ENCODE results near the gene SPRR2B.
"Not testable (repeated sequence)": the region's sequence is repeated elsewhere in the genome, so short reads cannot be mapped to it uniquely, and the experiment has no call there.

The SPRR2B gene

DNA sequence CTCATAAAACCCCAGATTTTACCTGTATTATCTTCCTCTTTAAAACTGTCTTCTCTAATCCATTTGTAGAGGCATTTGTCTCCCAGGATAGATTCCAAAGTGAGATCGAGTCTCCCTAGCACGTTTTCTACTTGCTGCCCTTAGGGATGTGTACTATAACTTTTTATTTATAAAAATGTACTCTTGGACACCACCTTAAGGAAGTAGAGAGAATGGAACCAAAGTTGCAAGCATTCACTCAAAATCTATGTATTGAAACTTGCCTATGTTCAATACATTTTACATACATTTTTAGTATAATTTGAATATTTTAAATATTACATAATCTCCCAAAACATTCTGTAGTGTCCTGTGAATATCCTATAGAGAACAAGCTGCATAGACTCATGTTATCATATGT lies 13.3 kb downstream of the SPRR2B start:
- DNase-seq (ENCODE audit: low spot score in 2 of 2) (no peak), ATAC-seq (no peak)
- Mint-ChIP-seq H3K4me3 (no peak overlapping the region), H3K36me3 (no peaks in the 10 kb centered on the region), H3K9me3 (no peaks in the 10 kb centered on the region), H3K27ac (no peak overlapping the region), H3K4me1 (no peaks in the 10 kb centered on the region)

DNA sequence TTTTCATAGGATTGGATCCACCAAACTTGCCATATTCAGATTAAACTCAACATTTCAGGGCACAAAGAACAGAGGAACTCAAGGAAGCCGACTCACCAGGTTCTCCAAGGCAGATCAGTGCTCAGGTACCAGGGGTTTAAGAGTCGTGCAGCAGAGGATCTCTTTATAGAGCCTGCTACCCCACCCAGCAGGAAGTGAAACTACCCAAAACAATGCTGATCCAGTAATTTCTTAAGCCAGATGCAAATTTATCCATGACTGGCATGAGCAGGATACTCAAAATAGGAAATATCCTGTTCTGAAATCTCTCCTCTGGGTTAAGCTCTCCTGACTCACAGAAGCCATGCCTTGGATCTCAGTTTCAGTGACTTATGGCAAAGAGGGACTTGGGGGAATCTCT lies 14.0 kb downstream of the SPRR2B start, which contains the start of gene SPRR2A:
Gene SPRR2A, minus strand, starts transcription at position 138 of the 400 bp plus-strand sequence. CDS start 777 bp downstream, outside the sequence.
- DNase-seq (ENCODE audit: low spot score in 2 of 2): no peak
- Mint-ChIP-seq H3K4me3 (no peak within 1 kb of the TSS), H3K9me3 (no peaks in the 10 kb centered on the region), H3K4me1 (no peaks in the 10 kb centered on the region), H3K27ac (no peak within 1 kb of the TSS), H3K36me3 (no peaks in the 10 kb centered on the region)
- ATAC-seq: no peak

DNA sequence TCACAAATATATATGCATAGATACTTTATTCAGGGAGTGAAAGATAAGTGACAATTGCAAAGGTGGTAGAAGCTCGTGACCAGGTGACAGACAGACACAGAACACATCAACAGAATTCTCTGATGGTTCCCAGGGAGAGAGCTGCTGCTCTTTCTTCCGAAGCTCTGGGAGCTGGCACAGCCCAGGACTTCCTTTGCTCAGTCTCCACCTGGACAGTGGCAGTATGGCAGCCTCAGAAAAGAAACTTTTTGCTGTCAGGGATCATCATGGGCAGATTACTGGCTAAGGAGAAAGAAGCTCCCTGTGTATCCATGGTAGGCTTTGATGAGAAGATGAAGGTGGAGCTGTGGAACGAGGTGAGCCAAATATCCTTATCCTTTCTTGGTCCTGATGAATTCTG lies 15.3 kb downstream of the SPRR2B start:
- H3K4me1 Mint-ChIP-seq; H3K9me3 Mint-ChIP-seq; H3K27ac Mint-ChIP-seq; ATAC-seq; H3K36me3 Mint-ChIP-seq; DNase-seq (ENCODE audit: low spot score in 2 of 2); H3K4me3 Mint-ChIP-seq: not testable (repeated sequence)

DNA sequence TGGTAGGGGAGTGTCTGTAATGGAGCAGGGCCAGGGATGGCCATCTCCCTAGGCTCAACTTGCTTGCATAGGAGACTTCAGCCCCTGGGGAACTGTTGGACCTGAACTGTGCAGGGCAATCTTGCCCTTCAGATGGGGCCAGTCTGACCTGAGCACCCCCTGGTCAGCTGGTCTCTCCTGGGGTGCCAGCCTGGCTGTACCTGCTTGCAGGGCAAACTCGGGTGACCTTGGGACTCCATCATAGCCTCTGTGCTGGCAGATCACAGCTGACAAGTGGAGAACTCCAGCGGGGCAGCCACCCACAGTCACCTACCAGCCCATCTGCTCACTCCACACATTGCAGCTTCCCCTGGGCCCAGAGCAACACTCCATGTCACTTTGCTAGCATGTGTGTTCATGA lies 22.2 kb downstream of the SPRR2B start:
- Mint-ChIP-seq H3K36me3 (no peaks in the 10 kb centered on the region), H3K4me3 (no peak overlapping the region), H3K4me1 (no peaks in the 10 kb centered on the region), H3K9me3 (no peaks in the 10 kb centered on the region), H3K27ac (no peak overlapping the region)
- DNase-seq (ENCODE audit: low spot score in 2 of 2) (no peak), ATAC-seq (peak; percentile 31)

DNA sequence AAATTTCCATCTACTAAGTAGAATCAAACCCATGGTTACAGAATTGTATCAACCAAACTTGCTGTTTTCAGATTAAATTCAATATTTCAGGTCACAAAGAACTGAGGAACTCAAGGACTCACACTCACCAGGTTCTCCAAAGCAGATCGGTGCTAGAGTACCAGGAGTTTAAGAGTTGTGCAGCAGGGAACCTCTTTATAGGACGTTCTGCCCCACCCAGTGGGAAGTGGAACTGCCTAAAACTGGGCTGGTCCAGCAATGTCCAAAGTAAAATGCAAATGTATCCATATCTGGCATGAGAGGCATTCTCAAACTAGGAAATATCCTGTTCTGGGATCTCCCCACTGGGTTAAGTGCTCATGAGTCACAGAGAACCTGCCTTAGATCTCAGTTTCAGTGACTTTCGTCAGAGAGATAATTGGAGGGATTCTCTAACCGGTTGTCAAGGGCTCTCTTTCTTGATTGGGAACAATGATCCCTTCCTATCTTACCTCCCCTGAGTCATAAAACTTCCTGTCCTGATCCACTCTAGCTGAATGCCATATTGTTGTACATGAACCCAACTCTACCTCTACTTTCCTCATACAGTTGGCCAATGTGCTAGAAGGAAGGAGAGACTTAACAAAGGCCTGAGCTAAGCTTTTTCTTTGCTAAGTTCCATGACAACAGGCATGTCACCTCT lies 30.3 kb downstream of the SPRR2B start, which contains the start of gene SPRR2D:
Gene SPRR2D, minus strand, starts transcription at position 171 of the 682 bp plus-strand sequence. CDS start 774 bp downstream, outside the sequence.
- DNase-seq (ENCODE audit: low spot score in 2 of 2) (no peak), ATAC-seq (no peak)
- Mint-ChIP-seq H3K4me3 (no peak within 1 kb of the TSS), H3K36me3 (no peaks in the 10 kb centered on the region), H3K4me1 (no peaks in the 10 kb centered on the region), H3K9me3 (no peaks in the 10 kb centered on the region), H3K27ac (no peak within 1 kb of the TSS)

DNA sequence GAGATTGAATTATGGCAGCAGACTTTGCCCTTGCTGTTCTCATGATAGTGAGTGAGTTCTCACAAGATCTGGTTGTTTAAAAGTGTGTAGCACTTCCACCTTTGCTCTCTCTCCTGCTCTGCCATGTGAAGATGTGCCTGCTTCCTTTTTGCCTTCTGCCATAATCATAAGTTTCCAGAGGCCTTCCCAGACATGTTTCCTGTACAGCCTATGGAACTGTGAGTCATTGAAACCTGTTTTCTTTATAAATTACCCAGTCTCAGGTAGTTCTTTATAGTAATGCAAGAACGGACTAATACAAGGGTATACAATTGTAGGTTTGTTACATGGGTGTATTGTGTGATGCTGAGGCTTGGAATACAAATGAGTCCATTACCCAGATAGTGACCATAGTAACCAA lies 36.2 kb downstream of the SPRR2B start:
- ATAC-seq (no peak), DNase-seq (ENCODE audit: low spot score in 2 of 2) (no peak)
- Mint-ChIP-seq H3K9me3 (no peaks in the 10 kb centered on the region), H3K27ac (no peak overlapping the region), H3K4me1 (no peaks in the 10 kb centered on the region), H3K36me3 (no peaks in the 10 kb centered on the region), H3K4me3 (no peak overlapping the region)

GRCh38 chr1:153032677-153033308 lies 38.6 kb downstream of the SPRR2B start:
- no peaks in the 10 kb centered on the region for H3K36me3 Mint-ChIP-seq
- no peak overlapping the region for H3K27ac Mint-ChIP-seq
- H3K9me3 Mint-ChIP-seq: no peaks in the 10 kb centered on the region
- DNase-seq (ENCODE audit: low spot score in 2 of 2) (no peak), ATAC-seq (peak; percentile 48)
- H3K4me3 Mint-ChIP-seq: no peak overlapping the region
- H3K4me1 Mint-ChIP-seq: no peaks in the 10 kb centered on the region

DNA sequence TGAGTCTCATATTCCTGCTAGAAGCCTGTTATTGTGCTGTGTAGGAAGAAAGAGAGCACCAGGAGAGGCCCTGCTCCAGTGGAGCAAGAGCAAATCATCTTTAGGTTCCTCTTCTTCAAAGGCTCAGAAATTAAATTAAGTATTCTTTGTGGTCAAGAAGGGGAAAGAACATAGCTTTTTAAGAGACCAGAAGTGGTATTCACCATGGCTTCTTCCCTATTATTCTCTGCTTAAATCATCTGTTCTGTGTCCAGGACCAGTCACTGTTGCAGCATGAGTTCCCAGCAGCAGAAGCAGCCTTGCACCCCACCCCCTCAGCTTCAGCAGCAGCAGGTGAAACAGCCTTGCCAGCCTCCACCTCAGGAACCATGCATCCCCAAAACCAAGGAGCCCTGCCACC lies 39.3 kb downstream of the SPRR2B start:
- H3K27ac Mint-ChIP-seq: no peak overlapping the region
- ATAC-seq (no peak), DNase-seq (ENCODE audit: low spot score in 2 of 2) (no peak)
- H3K4me1 Mint-ChIP-seq: no peaks in the 10 kb centered on the region
- H3K36me3 Mint-ChIP-seq: no peaks in the 10 kb centered on the region
- no peak overlapping the region for H3K4me3 Mint-ChIP-seq
- no peaks in the 10 kb centered on the region for H3K9me3 Mint-ChIP-seq

DNA sequence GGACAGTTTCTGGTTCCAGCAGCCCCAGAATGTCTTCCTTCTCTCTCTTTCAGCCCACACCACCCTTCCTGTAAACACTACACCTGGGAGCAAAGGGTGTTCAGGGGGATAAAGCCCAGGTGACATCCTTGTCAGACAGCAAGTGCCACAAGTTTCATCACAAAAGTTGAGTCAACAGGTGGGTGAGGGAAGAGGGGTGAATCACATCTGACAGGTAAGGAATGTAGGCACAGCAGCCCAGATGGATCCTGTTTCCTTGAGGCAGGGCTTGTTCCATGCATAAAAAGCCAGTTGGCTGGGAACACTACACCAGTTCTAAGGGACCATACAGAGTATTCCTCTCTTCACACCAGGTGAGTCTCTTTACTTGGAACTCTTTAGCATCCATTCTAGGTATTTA lies 40.5 kb downstream of the SPRR2B start, which contains the start of gene SPRR1B:
Gene SPRR1B, plus strand, starts transcription at position 309 of the 400 bp plus-strand sequence. CDS start 1,143 bp downstream, outside the sequence.
- Mint-ChIP-seq H3K36me3 (no peaks in the 10 kb centered on the region), H3K4me1 (no peaks in the 10 kb centered on the region), H3K27ac (no peak within 1 kb of the TSS), H3K9me3 (no peaks in the 10 kb centered on the region), H3K4me3 (no peak within 1 kb of the TSS)
- DNase-seq (ENCODE audit: low spot score in 2 of 2): no peak
- no peak for ATAC-seq

- H3K36me3 Mint-ChIP-seq: no peaks in the 10 kb centered on the region
- no peak for DNase-seq (ENCODE audit: low spot score in 2 of 2)
- no peak for ATAC-seq
- no peak overlapping the region for H3K4me3 Mint-ChIP-seq
- no peaks in the 10 kb centered on the region for H3K9me3 Mint-ChIP-seq
- no peak overlapping the region for H3K27ac Mint-ChIP-seq
- no peaks in the 10 kb centered on the region for H3K4me1 Mint-ChIP-seq
Measured at GRCh38 chr1:153028766-153029165, 42.6 kb downstream of the SPRR2B start.

GRCh38 chr1:153025797-153026196 lies 45.6 kb downstream of the SPRR2B start:
- DNase-seq (ENCODE audit: low spot score in 2 of 2) (no peak), ATAC-seq (no peak)
- no peak overlapping the region for H3K27ac Mint-ChIP-seq
- H3K4me1 Mint-ChIP-seq: no peaks in the 10 kb centered on the region
- H3K36me3 Mint-ChIP-seq: no peaks in the 10 kb centered on the region
- H3K4me3 Mint-ChIP-seq: no peak overlapping the region
- H3K9me3 Mint-ChIP-seq: no peaks in the 10 kb centered on the region

GRCh38 chr1:153024413-153024812 lies 47.0 kb downstream of the SPRR2B start:
- Mint-ChIP-seq H3K4me3 (no peak overlapping the region), H3K36me3 (no peaks in the 10 kb centered on the region), H3K9me3 (no peaks in the 10 kb centered on the region), H3K27ac (no peak overlapping the region), H3K4me1 (no peaks in the 10 kb centered on the region)
- DNase-seq (ENCODE audit: low spot score in 2 of 2): no peak
- ATAC-seq: no peak

GRCh38 chr1:153023109-153023508 lies 48.3 kb downstream of the SPRR2B start:
- no peak for DNase-seq (ENCODE audit: low spot score in 2 of 2)
- no peaks in the 10 kb centered on the region for H3K9me3 Mint-ChIP-seq
- H3K27ac Mint-ChIP-seq: no peak overlapping the region
- ATAC-seq: no peak
- no peaks in the 10 kb centered on the region for H3K4me1 Mint-ChIP-seq
- H3K36me3 Mint-ChIP-seq: no peaks in the 10 kb centered on the region
- no peak overlapping the region for H3K4me3 Mint-ChIP-seq

GRCh38 chr1:153022340-153022739 lies 49.1 kb downstream of the SPRR2B start:
- DNase-seq (ENCODE audit: low spot score in 2 of 2); H3K36me3 Mint-ChIP-seq; H3K4me3 Mint-ChIP-seq; ATAC-seq; H3K9me3 Mint-ChIP-seq; H3K27ac Mint-ChIP-seq; H3K4me1 Mint-ChIP-seq: not testable (repeated sequence)

GRCh38 chr1:153021829-153022228 lies 49.6 kb downstream of the SPRR2B start:
- DNase-seq (ENCODE audit: low spot score in 2 of 2); H3K4me3 Mint-ChIP-seq; H3K4me1 Mint-ChIP-seq; ATAC-seq; H3K27ac Mint-ChIP-seq; H3K9me3 Mint-ChIP-seq; H3K36me3 Mint-ChIP-seq: not testable (repeated sequence)

All from stimulated activated effector memory CD8-positive, alpha-beta T cell treated with anti-CD3 and anti-CD28 coated beads, Interleukin-12 subunit alpha, Interleukin-12 subunit beta, amount 100 ng/mL, for 72 hours (primary cell).